GM06990 (cell line): ENCODE results near the gene MYRF.
A peak's percentile ranks its signal among the peaks of the same experiment; 100 is the strongest.

Experiments used
- DNase-seq: peaks from one replicate; pipeline ENCODE4 v3.0.0-alpha.2; 2011; ENCODE audit not compliant: insufficient read length; ENCODE audit errors: extremely low read depth
- H3K27me3 ChIP-seq: replicated peaks from 2 replicates; pipeline ENCODE4 v1.6.0; 2011; ENCODE audit warnings: low read length; ENCODE audit not compliant: control insufficient read depth, insufficient read depth
- H3K36me3 ChIP-seq: 2 replicates; pipeline ENCODE4 v1.5.1; 2011; ENCODE audit warnings: low read length; ENCODE audit not compliant: control insufficient read depth, insufficient read depth
- H3K4me3 ChIP-seq: replicated peaks from 2 replicates; pipeline ENCODE4 v1.5.1; 2011; ENCODE audit warnings: low read depth, mild to moderate bottlenecking, control low read depth, low read length
- TF ChIP-seq, protein P1 (sequence below): IDR thresholded peaks from 2 replicates; pipeline ENCODE4 v1.5.1; 2011; ENCODE audit warnings: low read length, control low read depth, mild to moderate bottlenecking, inconsistent platforms; ENCODE audit not compliant: insufficient read depth, poor library complexity, severe bottlenecking

Gene MYRF

DNA sequence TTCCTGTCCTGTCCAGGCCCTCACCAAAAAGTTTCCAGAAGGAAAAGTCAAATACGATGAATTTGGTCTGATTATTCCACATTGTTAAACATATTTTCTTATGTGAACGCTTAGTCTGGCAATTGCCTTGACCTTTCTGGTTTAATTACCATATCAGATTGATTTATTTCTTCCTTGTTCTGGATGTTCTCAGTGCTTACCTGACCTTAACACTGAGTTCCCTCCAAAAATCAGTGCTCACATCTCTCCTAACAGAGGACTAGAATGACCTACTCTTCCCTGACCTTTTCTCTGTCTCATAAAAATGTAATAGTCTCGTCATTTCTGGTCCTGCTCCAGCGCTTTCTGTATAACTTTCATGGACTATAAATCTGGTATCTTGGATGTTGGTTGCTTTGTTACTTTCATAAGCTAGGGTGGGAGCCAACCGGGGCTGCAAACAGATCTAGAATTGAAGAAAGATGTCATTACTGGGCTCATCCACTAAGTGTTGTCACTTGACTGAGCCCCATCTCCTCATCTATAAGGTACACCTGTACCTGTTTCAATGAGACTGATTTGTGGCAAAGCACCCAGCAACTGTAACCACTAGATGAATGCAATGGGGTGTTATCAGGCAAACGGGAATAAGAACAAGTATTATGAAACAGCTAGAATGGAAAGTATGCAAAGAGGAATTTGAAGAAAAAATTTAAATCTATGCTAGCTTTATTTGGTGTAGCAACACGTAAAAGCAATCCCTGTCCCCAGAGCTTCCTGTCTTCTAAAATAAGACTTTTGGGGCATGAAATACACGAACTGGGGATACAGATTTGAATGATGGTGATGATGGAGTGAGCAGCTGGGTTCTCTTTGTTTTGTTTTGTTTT is 78.0 kb downstream of the MYRF start:
- H3K36me3 ChIP-seq: peaks cover 3% of the 10 kb centered on the region
- TF ChIP-seq, protein P1, sequence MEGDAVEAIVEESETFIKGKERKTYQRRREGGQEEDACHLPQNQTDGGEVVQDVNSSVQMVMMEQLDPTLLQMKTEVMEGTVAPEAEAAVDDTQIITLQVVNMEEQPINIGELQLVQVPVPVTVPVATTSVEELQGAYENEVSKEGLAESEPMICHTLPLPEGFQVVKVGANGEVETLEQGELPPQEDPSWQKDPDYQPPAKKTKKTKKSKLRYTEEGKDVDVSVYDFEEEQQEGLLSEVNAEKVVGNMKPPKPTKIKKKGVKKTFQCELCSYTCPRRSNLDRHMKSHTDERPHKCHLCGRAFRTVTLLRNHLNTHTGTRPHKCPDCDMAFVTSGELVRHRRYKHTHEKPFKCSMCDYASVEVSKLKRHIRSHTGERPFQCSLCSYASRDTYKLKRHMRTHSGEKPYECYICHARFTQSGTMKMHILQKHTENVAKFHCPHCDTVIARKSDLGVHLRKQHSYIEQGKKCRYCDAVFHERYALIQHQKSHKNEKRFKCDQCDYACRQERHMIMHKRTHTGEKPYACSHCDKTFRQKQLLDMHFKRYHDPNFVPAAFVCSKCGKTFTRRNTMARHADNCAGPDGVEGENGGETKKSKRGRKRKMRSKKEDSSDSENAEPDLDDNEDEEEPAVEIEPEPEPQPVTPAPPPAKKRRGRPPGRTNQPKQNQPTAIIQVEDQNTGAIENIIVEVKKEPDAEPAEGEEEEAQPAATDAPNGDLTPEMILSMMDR: no peak
- H3K4me3 ChIP-seq: peak overlapping the region; percentile 98
- no peak for DNase-seq
- no peaks in the 10 kb centered on the region for H3K27me3 ChIP-seq

DNA sequence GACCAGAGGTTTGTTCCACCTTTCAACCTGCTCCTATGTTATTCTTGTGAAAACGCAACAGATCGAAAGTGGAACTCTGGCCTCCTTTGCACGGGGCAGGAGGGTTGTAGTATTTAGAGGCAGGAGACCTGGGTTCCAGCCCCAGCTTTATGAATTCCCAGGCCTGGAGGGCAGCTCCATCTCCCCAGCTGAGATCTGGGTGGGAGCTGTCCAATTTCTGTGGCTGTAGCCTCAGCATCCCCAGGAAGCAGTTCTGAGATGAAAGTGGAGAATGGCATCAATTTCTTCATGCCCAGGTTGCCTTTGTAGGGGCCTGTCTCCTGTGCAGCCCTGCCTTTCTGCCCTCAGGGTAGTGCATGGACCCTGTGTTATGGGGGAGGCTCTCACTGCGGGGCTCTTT is 79.8 kb downstream of the MYRF start:
- TF ChIP-seq, protein P1: no peak
- DNase-seq: no peak
- Histone ChIP-seq H3K36me3 (peaks cover 3% of the 10 kb centered on the region), H3K4me3 (no peak overlapping the region), H3K27me3 (no peaks in the 10 kb centered on the region)

DNA sequence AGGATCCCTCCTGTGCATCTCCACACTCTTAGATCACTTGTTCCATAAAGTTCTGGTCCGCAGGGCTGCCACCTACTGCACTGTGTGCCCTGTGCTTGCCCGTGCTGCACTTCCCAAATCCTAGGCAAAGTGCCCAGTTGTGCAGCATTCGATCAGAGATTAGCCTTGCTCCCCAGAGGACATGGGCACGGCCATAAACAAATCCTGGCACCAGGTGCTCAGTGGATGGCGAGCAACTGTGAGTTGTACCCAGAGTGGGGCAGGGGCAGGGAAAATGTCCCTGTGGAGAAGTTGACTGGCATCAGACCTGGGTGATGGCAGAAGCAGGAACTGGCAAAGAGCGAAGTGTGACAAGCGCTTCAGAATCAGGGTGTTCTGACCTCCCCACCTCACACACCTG is 80.3 kb downstream of the MYRF start:
- no peak for DNase-seq
- Histone ChIP-seq H3K27me3 (no peaks in the 10 kb centered on the region), H3K4me3 (no peak overlapping the region), H3K36me3 (peaks cover 8% of the 10 kb centered on the region)
- TF ChIP-seq, protein P1: no peak

DNA sequence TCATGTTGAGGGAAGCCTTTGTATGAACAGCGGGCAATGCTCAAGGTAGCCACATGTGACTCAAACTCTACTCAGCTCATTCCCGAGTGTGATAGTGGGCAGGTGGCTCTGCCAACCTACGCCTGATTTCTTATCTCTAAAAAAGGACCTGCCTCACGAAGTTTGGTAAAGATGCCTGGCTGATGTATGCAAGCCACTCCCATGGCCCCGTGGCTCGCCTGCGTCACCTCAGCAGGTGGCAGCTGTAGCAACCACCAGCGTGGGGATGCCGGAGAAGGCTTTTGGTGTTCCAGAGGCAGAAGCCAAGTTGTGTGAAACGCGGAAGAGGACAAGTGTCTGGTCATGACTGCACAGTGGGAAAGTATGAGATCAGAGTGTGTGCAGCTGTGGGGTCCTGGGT is 81.0 kb downstream of the MYRF start:
- no peaks in the 10 kb centered on the region for H3K27me3 ChIP-seq
- no peak overlapping the region for H3K4me3 ChIP-seq
- DNase-seq: no peak
- peaks cover 13% of the 10 kb centered on the region for H3K36me3 ChIP-seq
- TF ChIP-seq, protein P1: no peak

DNA sequence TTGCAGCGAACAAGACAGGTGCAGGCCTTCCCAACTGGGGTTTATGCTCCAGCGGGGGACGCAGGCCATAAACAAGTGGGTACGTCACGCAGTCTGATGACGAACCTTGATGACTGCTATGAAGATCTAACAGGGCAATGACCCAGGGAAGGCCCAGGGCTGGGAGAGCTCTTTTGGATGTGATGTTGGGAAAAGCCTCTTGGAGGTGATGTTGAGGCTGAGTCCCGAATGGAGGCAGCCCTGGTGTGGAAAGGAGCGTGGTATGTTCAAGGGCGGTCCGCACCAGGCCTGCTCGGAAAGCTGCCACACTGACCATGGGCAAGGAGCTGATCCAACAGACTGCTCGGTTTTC is 81.5 kb downstream of the MYRF start:
- Histone ChIP-seq H3K27me3 (no peaks in the 10 kb centered on the region), H3K36me3 (peaks cover 18% of the 10 kb centered on the region), H3K4me3 (no peak overlapping the region)
- no peak for DNase-seq
- TF ChIP-seq, protein P1: no peak
